K562 (cell line): ENCODE data around the gene RAD54L. TPM values are rescaled to one million over a fixed set of nuclear protein-coding genes. Genes with fewer than 3 reads are reported as not detected.

ENCODE experiments used
- BRCA1 ChIP-seq, 2 experiments: fragments of 450-650 bp in 1 of 2; sonication (generic) in 1 of 2; formaldehyde crosslinking in 1 of 2; IDR thresholded peaks; 2 replicates each; pipeline versions ENCODE4 v1.5.0 to v1.6.1; 2017 to 2020; ENCODE audit warnings: mild to moderate bottlenecking in 1 of 2, missing genetic modification reagents in 1 of 2
- CBX5 ChIP-seq: IDR thresholded peaks from 2 replicates; pipeline ENCODE4 v1.6.1; 2014; ENCODE audit warnings: low read depth, borderline replicate concordance
- E4F1 ChIP-seq: fragments of 250-450 bp; sonication (Bioruptor Pico); IDR thresholded peaks from 2 replicates; pipeline ENCODE4 v1.5.0; 2021; ENCODE audit warnings: mild to moderate bottlenecking, borderline replicate concordance
- ELF4 ChIP-seq: fragments of 450-650 bp; formaldehyde crosslinking; IDR thresholded peaks from 2 replicates; pipeline ENCODE4 v1.4.0; 2022; ENCODE audit warnings: missing genetic modification characterization
- FOXM1 ChIP-seq, 2 experiments: fragments of 450-650 bp in 1 of 2; sonication (generic) in 1 of 2; formaldehyde crosslinking in 1 of 2; IDR thresholded peaks; 2 replicates each; pipeline versions ENCODE4 v1.6.1 to v1.9.0; 2017 to 2022; ENCODE audit warnings: low read depth in 2 of 2, mild to moderate bottlenecking in 2 of 2, missing genetic modification reagents in 1 of 2, moderate library complexity in 1 of 2
- FOXP1 ChIP-seq: sonication (generic); formaldehyde crosslinking; IDR thresholded peaks from 2 replicates; pipeline ENCODE4 v1.8.0; 2022; ENCODE audit warnings: mild to moderate bottlenecking, missing genetic modification reagents
- HMG20A ChIP-seq: fragments of 450-650 bp; formaldehyde crosslinking; conservative IDR thresholded peaks from 2 replicates; pipeline ENCODE4 v1.4.0; 2020; ENCODE audit warnings: mild to moderate bottlenecking, mixed read lengths
- ILF3 ChIP-seq: fragments of 450-650 bp; IDR thresholded peaks from 2 replicates; pipeline ENCODE4 v1.6.1; 2018; ENCODE audit warnings: antibody characterized with exemption, mild to moderate bottlenecking, moderate library complexity, borderline replicate concordance
- KAT7 ChIP-seq: sonication (generic); formaldehyde crosslinking; IDR thresholded peaks from 2 replicates; pipeline ENCODE4 v1.8.0; 2022; ENCODE audit warnings: missing genetic modification reagents, mild to moderate bottlenecking, borderline replicate concordance
- KDM4B ChIP-seq, 2 experiments: fragments of 450-650 bp in 1 of 2; sonication (generic) in 1 of 2; IDR thresholded peaks; 2 replicates each; pipeline ENCODE4 v1.6.1; 2016 to 2017; ENCODE audit warnings: borderline replicate concordance in 2 of 2, antibody characterized with exemption in 1 of 2, low read depth in 1 of 2, mild to moderate bottlenecking in 1 of 2
- KLF13 ChIP-seq: fragments of 450-650 bp; IDR thresholded peaks from 2 replicates; pipeline ENCODE4 v1.6.1; 2016; ENCODE audit warnings: missing genetic modification characterization, low read depth, mild to moderate bottlenecking, missing compliant biosample characterization, moderate library complexity, borderline replicate concordance
- LCOR ChIP-seq: sonication (generic); formaldehyde crosslinking; IDR thresholded peaks from 2 replicates; pipeline ENCODE4 v1.8.0; 2022; ENCODE audit warnings: mild to moderate bottlenecking, missing genetic modification reagents
- MED1 ChIP-seq: sonication (generic); formaldehyde crosslinking; IDR thresholded peaks from 2 replicates; pipeline ENCODE4 v1.8.1; 2023; ENCODE audit warnings: missing genetic modification reagents, borderline replicate concordance
- NRF1 ChIP-seq, 2 experiments: fragments of 450-650 bp; IDR thresholded peaks in 1 of 2; conservative IDR thresholded peaks in 1 of 2; 2 replicates each; pipeline ENCODE4 v1.6.1; 2014; ENCODE audit warnings: mild to moderate bottlenecking in 2 of 2
- POLR2AphosphoS5 ChIP-seq: IDR thresholded peaks from 2 replicates; pipeline ENCODE4 v1.6.1; 2011; ENCODE audit warnings: mild to moderate bottlenecking, low read depth, low read length, moderate library complexity; ENCODE audit not compliant: control insufficient read depth, insufficient read depth
- ZKSCAN8 ChIP-seq: fragments of 200-800 bp; sonication (Bioruptor generic); IDR thresholded peaks from 2 replicates; pipeline ENCODE4 v1.6.1; 2016; ENCODE audit warnings: missing genetic modification characterization, missing compliant biosample characterization
- ZNF232 ChIP-seq: sonication (generic); formaldehyde crosslinking; IDR thresholded peaks from 2 replicates; pipeline ENCODE4 v1.8.0; 2022; ENCODE audit warnings: mild to moderate bottlenecking, missing genetic modification reagents
- ZNF263 ChIP-seq: sonication (generic); formaldehyde crosslinking; IDR thresholded peaks from 2 replicates; pipeline ENCODE4 v1.8.0; 2022; ENCODE audit warnings: mild to moderate bottlenecking, missing genetic modification reagents, borderline replicate concordance
- ZNF316 ChIP-seq: fragments of 450-650 bp; IDR thresholded peaks from 2 replicates; pipeline ENCODE4 v1.6.1; 2016
- ZNF780A ChIP-seq: fragments of 250-450 bp; sonication (Bioruptor Pico); IDR thresholded peaks from 2 replicates; pipeline ENCODE4 v1.5.0; 2021; ENCODE audit warnings: mild to moderate bottlenecking
- ZZZ3 ChIP-seq: fragments of 450-650 bp; IDR thresholded peaks from 2 replicates; pipeline ENCODE4 v1.6.1; 2016; ENCODE audit warnings: antibody characterized with exemption, mild to moderate bottlenecking, moderate library complexity
- polyA plus RNA-seq, 8 experiments: library from polyadenylated mRNA; depleted of rRNA in 4 of 8; stranded (reverse) in 5 of 8; unstranded in 3 of 8; fragments of >200 nt; fragmentation: Nextera tagmentation in 2 of 8; fragmentation: Illumina TruSeq in 1 of 8; extraction: Ambion mirVana in 2 of 8; extraction: Trizol in 1 of 8; gene quantifications; 2 replicates each; pipeline versions ENCODE4 v1.2.1 to v1.2.3, GENCODE V29; 2011 to 2014; ENCODE audit warnings: inconsistent platforms in 1 of 8, missing spikeins in 1 of 8
- total RNA-seq, 7 experiments: library from RNA; depleted of rRNA in 6 of 7; stranded (reverse); fragments of >200 nt in 6 of 7; fragmentation: Illumina TruSeq in 2 of 7; extraction: Trizol in 2 of 7; gene quantifications; 2 replicates each; pipeline versions ENCODE4 v1.2.1 to v1.2.3, GENCODE V29; 2011 to 2021; ENCODE audit warnings: low replicate concordance in 1 of 7
- TF ChIP-seq, protein P1 (sequence below): fragments of 450-650 bp; formaldehyde crosslinking; IDR thresholded peaks from 2 replicates; pipeline ENCODE4 v1.4.0; 2022; ENCODE audit warnings: mild to moderate bottlenecking, moderate library complexity
- TF ChIP-seq, protein P2 (sequence below): fragments of 450-650 bp; IDR thresholded peaks from 2 replicates; pipeline ENCODE4 v1.6.1; 2016

RAD54L gene
- total and polyA plus RNA-seq, 9 of the 15 experiments (the other 6 are each of a cell fraction or from before 2014, with no cell fraction given) = 17.9 to 92.3 (median 37.5) TPM

- TF ChIP-seq KDM4B (IDR thresholded peaks at IDR 0.05; ENCODE audit: borderline replicate concordance in 2 of 2, low read depth in 1 of 2) (no peak), E4F1 (CRISPR knock-in tag) (no peak), ZNF232 (CRISPR knock-in tag) (no peak), BRCA1 (IDR thresholded peaks at IDR 0.05) (no peak), BRCA1 (CRISPR knock-in tag; IDR thresholded peaks at IDR 0.05) (no peak), NRF1 (conservative IDR thresholded peaks at IDR 0.05 in 1 of 2, IDR thresholded peaks at IDR 0.05 in 1 of 2) (peak; percentile 32 to 65; a peak in 3 of 4 replicates), MED1 (CRISPR knock-in tag) (no peak), CBX5 (no peak), KAT7 (CRISPR knock-in tag) (peak; percentile 31; the same call in 1 of the 2 replicates), ZKSCAN8 (CRISPR knock-in tag) (no peak), ELF4 (CRISPR knock-in tag) (no peak), ZZZ3 (no peak), FOXM1 (IDR thresholded peaks at IDR 0.05; ENCODE audit: low read depth) (peak; percentile 71), FOXM1 (CRISPR knock-in tag; IDR thresholded peaks at IDR 0.05; ENCODE audit: low read depth) (peak; percentile 83), ZNF263 (peak; percentile 37), LCOR (CRISPR knock-in tag) (peak; percentile 98), KLF13 (tag) (peak; percentile 67; the same call in 1 of the 2 replicates), ZNF780A (CRISPR knock-in tag) (no peak), ILF3 (no peak), POLR2AphosphoS5 (peak; percentile 94), HMG20A (CRISPR knock-in tag) (no peak), ZNF316 (no peak), FOXP1 (no peak)
- TF ChIP-seq, protein P1, sequence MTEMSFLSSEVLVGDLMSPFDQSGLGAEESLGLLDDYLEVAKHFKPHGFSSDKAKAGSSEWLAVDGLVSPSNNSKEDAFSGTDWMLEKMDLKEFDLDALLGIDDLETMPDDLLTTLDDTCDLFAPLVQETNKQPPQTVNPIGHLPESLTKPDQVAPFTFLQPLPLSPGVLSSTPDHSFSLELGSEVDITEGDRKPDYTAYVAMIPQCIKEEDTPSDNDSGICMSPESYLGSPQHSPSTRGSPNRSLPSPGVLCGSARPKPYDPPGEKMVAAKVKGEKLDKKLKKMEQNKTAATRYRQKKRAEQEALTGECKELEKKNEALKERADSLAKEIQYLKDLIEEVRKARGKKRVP (CRISPR knock-in tag) = no peak
- TF ChIP-seq, protein P2, sequence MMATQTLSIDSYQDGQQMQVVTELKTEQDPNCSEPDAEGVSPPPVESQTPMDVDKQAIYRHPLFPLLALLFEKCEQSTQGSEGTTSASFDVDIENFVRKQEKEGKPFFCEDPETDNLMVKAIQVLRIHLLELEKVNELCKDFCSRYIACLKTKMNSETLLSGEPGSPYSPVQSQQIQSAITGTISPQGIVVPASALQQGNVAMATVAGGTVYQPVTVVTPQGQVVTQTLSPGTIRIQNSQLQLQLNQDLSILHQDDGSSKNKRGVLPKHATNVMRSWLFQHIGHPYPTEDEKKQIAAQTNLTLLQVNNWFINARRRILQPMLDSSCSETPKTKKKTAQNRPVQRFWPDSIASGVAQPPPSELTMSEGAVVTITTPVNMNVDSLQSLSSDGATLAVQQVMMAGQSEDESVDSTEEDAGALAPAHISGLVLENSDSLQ = peak; percentile 52; the same call in 1 of the 2 replicates
Observed at GRCh38 chr1:46247436-46248121, at the start of gene RAD54L (continued).
